SK-N-SH (cell line): Measurements from ENCODE around the gene PTCH2. TPM values are rescaled to one million over a fixed set of nuclear protein-coding genes. Genes with fewer than 3 reads are reported as not detected.
A peak's percentile ranks its signal among the peaks of the same experiment; 100 is the strongest.

ENCODE experiments used
- CTCF ChIA-PET: fragments of 300-600, 350-600 bp; formaldehyde crosslinking; extraction: SDS; loops from one replicate; lab custom pipeline; 2021; lab: Yijun Ruan, JAX
- POLR2A ChIA-PET: fragments of 350-600 bp; sonication (Branson Sonifier 250); formaldehyde crosslinking; extraction: SDS; loops from one replicate; lab custom pipeline; 2020; ENCODE audit warnings: antibody characterized with exemption, inconsistent platforms; lab: Yijun Ruan, JAX
- DNase-seq: peaks from one replicate; pipeline ENCODE4 v3.0.0; 2012
- H2AFZ ChIP-seq: fragments of 200-600 bp; sonication (generic); 2 replicates; pipeline ENCODE4 v1.8.1; 2016; ENCODE audit warnings: antibody characterized with exemption, mild to moderate bottlenecking, low read depth
- H3F3A ChIP-seq: fragments of 200-600 bp; sonication (generic); replicated peaks from 2 replicates; pipeline ENCODE3; 2016; ENCODE audit warnings: antibody characterized with exemption, mild to moderate bottlenecking; ENCODE audit not compliant: insufficient read depth
- H3K27ac ChIP-seq, 2 experiments: fragments of 200-500 bp in 1 of 2; fragments of 200-600 bp in 1 of 2; sonication (Bioruptor generic) in 1 of 2; sonication (generic), shearing (Covaris generic) in 1 of 2; 2 replicates each; pipeline versions ENCODE4 v1.5.1 to v1.6.1; 2014 to 2016; ENCODE audit warnings: low read depth in 2 of 2, inconsistent platforms in 1 of 2, low read length in 1 of 2, mild to moderate bottlenecking in 1 of 2, mixed read lengths in 1 of 2
- H3K27me3 ChIP-seq: fragments of 200-600 bp; sonication (generic), shearing (Covaris generic); 2 replicates; pipeline ENCODE4 v1.6.1; 2016; ENCODE audit warnings: mixed run types; ENCODE audit not compliant: insufficient read depth
- H3K36me3 ChIP-seq, 2 experiments: fragments of 200-500 bp in 1 of 2; fragments of 200-600 bp in 1 of 2; sonication (Bioruptor generic) in 1 of 2; sonication (generic) in 1 of 2; replicated peaks in 1 of 2; 2 replicates each; pipeline versions ENCODE3 to v1.5.1; 2014 to 2016; ENCODE audit warnings: low read length in 1 of 2, mild to moderate bottlenecking in 1 of 2; ENCODE audit not compliant: insufficient read depth in 2 of 2, control insufficient read depth in 1 of 2
- H3K4me1 ChIP-seq, 2 experiments: fragments of 200-500 bp in 1 of 2; fragments of 200-600 bp in 1 of 2; sonication (Bioruptor generic) in 1 of 2; sonication (generic), shearing (Covaris generic) in 1 of 2; 2 replicates each; pipeline versions ENCODE4 v1.5.1 to v1.6.1; 2014 to 2016; ENCODE audit warnings: low read depth in 1 of 2, low read length in 1 of 2, mixed run types in 1 of 2; ENCODE audit not compliant: insufficient read depth in 2 of 2, control insufficient read depth in 1 of 2
- H3K4me2 ChIP-seq: fragments of 200-600 bp; sonication (generic), shearing (Covaris generic); 2 replicates; pipeline ENCODE4 v1.6.1; 2017; ENCODE audit warnings: mixed run types
- H3K4me3 ChIP-seq, 2 experiments: fragments of 200-500 bp in 1 of 2; fragments of 200-600 bp in 1 of 2; sonication (Bioruptor generic) in 1 of 2; sonication (generic), shearing (Covaris generic) in 1 of 2; 2 replicates each; pipeline versions ENCODE4 v1.5.1 to v1.8.1; 2014 to 2016; ENCODE audit warnings: low read depth in 2 of 2, inconsistent platforms in 1 of 2, low read length in 1 of 2, mild to moderate bottlenecking in 1 of 2, mixed read lengths in 1 of 2, moderate library complexity in 1 of 2
- H3K79me2 ChIP-seq: fragments of 200-600 bp; sonication (generic); 2 replicates; pipeline ENCODE4 v1.8.1; 2017; ENCODE audit warnings: mild to moderate bottlenecking; ENCODE audit not compliant: insufficient read depth
- H3K9ac ChIP-seq: fragments of 200-600 bp; sonication (generic); 2 replicates; pipeline ENCODE4 v1.6.1; 2017; ENCODE audit warnings: mixed run types
- H3K9me2 ChIP-seq: fragments of 200-600 bp; sonication (generic); 2 replicates; pipeline ENCODE4 v1.6.1; 2017; ENCODE audit warnings: mixed run types
- H3K9me3 ChIP-seq: fragments of 200-600 bp; sonication (generic); 2 replicates; pipeline ENCODE4 v1.6.1; 2017; ENCODE audit warnings: mixed run types, mild to moderate bottlenecking, moderate library complexity
- H4K20me1 ChIP-seq: fragments of 200-600 bp; sonication (generic); 2 replicates; pipeline ENCODE4 v1.6.1; 2017; ENCODE audit warnings: mild to moderate bottlenecking, mixed run types; ENCODE audit not compliant: insufficient read depth
- ELF1 ChIP-seq: IDR thresholded peaks from 2 replicates; pipeline ENCODE4 v1.4.0; 2012
- EP300 ChIP-seq, 2 experiments: IDR thresholded peaks; 2 replicates each; pipeline versions ENCODE4 v1.4.0 to v1.6.1; 2012; ENCODE audit warnings: borderline replicate concordance in 1 of 2, low read depth in 1 of 2, low read length in 1 of 2
- FOSL2 ChIP-seq: IDR thresholded peaks from 2 replicates; pipeline ENCODE4 v1.4.0; 2012; ENCODE audit warnings: low read depth, mild to moderate bottlenecking, moderate library complexity, borderline replicate concordance
- MEF2A ChIP-seq: IDR thresholded peaks from 2 replicates; pipeline ENCODE4 v1.4.0; 2012; ENCODE audit warnings: low read depth, borderline replicate concordance
- RAD21 ChIP-seq: IDR thresholded peaks from 2 replicates; pipeline ENCODE4 v1.6.1; 2012; ENCODE audit warnings: mild to moderate bottlenecking, low read length
- RFX5 ChIP-seq: IDR thresholded peaks from 2 replicates; pipeline ENCODE4 v1.6.1; 2012; ENCODE audit warnings: mild to moderate bottlenecking, improper control_type of control experiment, low read length
- RXRA ChIP-seq: IDR thresholded peaks from 2 replicates; pipeline ENCODE4 v1.4.0; 2012; ENCODE audit warnings: low read depth, mild to moderate bottlenecking, borderline replicate concordance
- SIN3A ChIP-seq: IDR thresholded peaks from 2 replicates; pipeline ENCODE4 v1.6.1; 2012; ENCODE audit warnings: low read depth, mild to moderate bottlenecking, low read length, moderate library complexity, borderline replicate concordance
- USF2 ChIP-seq: fragments of 150-350 bp; IDR thresholded peaks from 2 replicates; pipeline ENCODE4 v1.6.1; 2017; ENCODE audit warnings: antibody characterized with exemption, low read length, low read depth, borderline replicate concordance
- WGBS: methylation state at CpG from one replicate; pipeline ENCODE4 v1.1.6; 2017; ENCODE audit warnings: low lambda C conversion rate; 5-methylcytosine and 5-hydroxymethylcytosine counted together
- polyA plus RNA-seq, 3 experiments: library from polyadenylated mRNA; depleted of rRNA; stranded (reverse); fragments of >200 nt; gene quantifications; 2 replicates each; pipeline ENCODE4 v1.2.3, GENCODE V29; 2012

PTCH2 gene
- polyA plus RNA-seq, 1 of the 3 experiments (the other 2 are of a cell fraction) = 1.2 TPM

GRCh38 chr1:44829506-44830384 is 13.3 kb downstream of the PTCH2 start:
- CTCF ChIA-PET = interaction anchor here (0.8 to 2.2 kb wide), 8 partner anchors 9 to 663 kb away, joined by 3 to 5 read pairs (median 3); partner anchors contain the start of gene EIF2B3
- Histone ChIP-seq H3K4me3 (no peak overlapping the region), H2AFZ (no peak overlapping the region), H3K27me3 (no peaks in the 10 kb centered on the region), H3K79me2 (no peaks in the 10 kb centered on the region), H3K27ac (no peak overlapping the region), H3K9me3 (no peaks in the 10 kb centered on the region), H3F3A (no peaks in the 10 kb centered on the region), H3K36me3 (no peaks in the 10 kb centered on the region), H3K4me1 (no peaks in the 10 kb centered on the region; a peak in 1 of 4 replicates), H3K4me2 (no peak overlapping the region), H3K9ac (no peak overlapping the region), H3K9me2 (no peaks in the 10 kb centered on the region), H4K20me1 (no peaks in the 10 kb centered on the region)
- POLR2A ChIA-PET = interaction anchor here (1.2 kb wide), 1 partner anchor 8 kb away, joined by 4 read pairs; no protein-coding TSS in a partner anchor
- DNase-seq = peak; percentile 26
- WGBS = 65% methylated on average over 5 of the region's 12 CpGs
- TF ChIP-seq USF2 (no peak), RFX5 (no peak), FOSL2 (no peak)

- Histone ChIP-seq H3K9ac (no peak overlapping the region), H3K27ac (no peak overlapping the region), H3K36me3 (no peaks in the 10 kb centered on the region), H3K27me3 (no peaks in the 10 kb centered on the region), H3K4me2 (no peak overlapping the region), H3K4me1 (no peaks in the 10 kb centered on the region; a peak in 1 of 4 replicates), H3K4me3 (no peak overlapping the region), H4K20me1 (no peaks in the 10 kb centered on the region), H3K79me2 (no peaks in the 10 kb centered on the region), H3K9me3 (no peaks in the 10 kb centered on the region), H3F3A (no peaks in the 10 kb centered on the region), H2AFZ (no peak overlapping the region), H3K9me2 (no peaks in the 10 kb centered on the region)
- POLR2A ChIA-PET = interaction anchor here (0.5 to 0.9 kb wide), 2 partner anchors 14 to 1353 kb away, joined by 3 read pairs; partner anchors contain the start of gene PTCH2
- CTCF ChIA-PET = interaction anchor here (0.8 to 2.2 kb wide), 4 partner anchors 11 to 664 kb away, joined by 3 to 5 read pairs (median 3); no protein-coding TSS in a partner anchor
- 75% methylated on average over 9 of the region's 15 CpGs for WGBS
- no peak for TF ChIP-seq ELF1
- TF ChIP-seq RAD21 = no peak
- no peak for TF ChIP-seq EP300 (IDR thresholded peaks at IDR 0.05; ENCODE audit: borderline replicate concordance in 1 of 2, low read depth in 1 of 2, low read length in 1 of 2)
- TF ChIP-seq SIN3A = no peak
- no peak for TF ChIP-seq MEF2A
- no peak for TF ChIP-seq RXRA
- DNase-seq = no peak
Observed at GRCh38 chr1:44828841-44829440, 14.1 kb downstream of the PTCH2 start.
